SW 1271 (cell line): ENCODE measurements around the gene SELENOT.
"Not testable (repeated sequence)": the region's sequence is repeated elsewhere in the genome, so short reads cannot be mapped to it uniquely, and the experiment has no call there.

Experiments
- DNase-seq, 2 experiments: peaks; one replicate each; lab custom pipeline; 2025; lab: John Stamatoyannopoulos, UW

SELENOT gene

DNA sequence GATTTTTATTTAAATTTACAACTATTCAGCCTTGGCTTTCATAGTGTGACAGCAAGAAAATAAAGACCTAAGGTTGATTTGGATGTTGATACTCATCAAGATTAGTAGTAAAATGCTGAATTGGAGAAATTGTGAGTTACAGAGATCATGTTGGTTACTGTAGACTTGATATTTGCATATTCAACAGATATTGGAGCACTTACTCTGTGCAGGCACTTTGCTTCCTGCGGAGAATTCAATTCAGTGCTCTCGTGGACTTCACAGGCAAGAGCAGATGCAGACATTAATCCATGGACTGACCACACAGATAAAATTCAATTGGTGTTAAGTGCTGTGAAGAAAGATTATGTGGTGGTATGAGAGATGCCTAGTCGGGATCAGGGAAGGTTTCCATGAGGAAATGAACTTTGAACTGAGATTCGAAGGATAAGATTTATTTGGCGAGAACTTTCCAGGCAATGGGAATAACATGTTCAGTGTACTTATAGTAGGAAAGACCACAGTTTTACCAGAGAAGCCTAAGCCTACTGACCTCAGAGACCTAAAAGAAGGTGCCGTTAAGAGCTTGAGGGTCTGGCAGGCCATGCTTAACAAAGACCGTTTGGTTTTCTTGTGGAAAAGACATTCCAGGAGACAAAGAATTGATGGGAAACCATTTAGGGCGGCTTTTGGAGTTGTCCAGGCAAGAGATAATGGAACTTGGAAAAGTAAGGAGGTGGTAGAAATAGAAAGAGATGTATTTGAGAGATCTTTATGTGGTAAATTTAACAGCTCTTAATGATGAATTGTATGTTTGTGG lies 4.3 kb downstream of the SELENOT start:
- no peak for DNase-seq

DNA sequence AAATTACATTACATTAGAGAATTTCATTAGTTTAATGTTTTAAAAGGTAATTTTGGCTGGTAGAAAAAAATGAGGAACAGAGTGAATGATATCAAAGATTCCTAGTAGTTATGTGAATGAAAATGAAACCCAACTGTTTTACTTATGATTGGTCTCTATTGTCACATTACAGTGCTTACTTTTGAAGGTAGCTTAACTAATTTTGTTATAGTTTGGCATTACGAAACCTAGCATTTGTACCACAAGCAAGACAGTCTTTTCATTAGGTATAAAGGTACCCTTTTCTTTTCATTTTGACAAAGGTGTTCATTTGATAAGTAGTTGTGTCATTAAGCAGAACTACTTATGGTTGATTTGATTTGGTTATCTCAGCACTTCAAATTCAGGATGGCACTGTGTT lies 6.9 kb downstream of the SELENOT start:
- DNase-seq = no peak

DNA sequence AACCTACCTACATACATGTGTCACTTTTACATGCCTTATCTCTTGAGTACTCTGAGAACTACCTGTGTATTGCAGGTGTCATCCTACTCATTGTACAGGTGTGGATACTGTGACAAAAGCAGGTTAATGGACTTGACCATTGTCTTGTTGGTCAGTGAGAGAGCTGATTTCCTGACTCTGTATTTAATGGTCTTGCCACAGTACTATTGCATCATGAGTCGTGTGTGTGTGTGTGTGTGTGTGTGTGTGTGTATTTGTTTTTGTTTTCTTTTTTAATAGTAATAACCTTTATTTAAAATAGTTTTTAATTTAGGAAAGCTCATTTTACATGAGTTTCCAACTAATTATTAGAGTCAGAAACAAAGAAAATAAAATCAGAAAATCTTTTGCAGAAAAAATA lies 7.7 kb downstream of the SELENOT start:
- DNase-seq = no peak

DNA sequence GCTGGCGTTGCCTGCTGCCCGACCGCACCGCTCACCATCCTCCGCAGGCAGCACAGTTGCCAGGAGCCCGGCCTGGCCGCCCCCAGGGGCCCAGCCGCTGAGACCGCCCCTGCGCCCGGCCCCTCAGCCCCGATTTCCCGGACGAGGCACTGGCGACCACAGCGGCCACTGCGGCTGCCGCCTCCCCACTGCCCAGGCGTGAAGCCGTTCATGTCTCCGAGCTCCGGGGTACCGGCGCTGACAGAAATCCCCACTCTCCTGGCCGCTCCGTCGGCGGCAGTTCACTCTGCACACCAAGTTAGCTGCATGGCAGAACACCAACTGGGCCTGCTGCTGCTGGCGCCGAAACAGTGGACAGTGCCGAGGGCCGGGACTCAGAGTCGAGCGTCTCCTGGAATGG lies 8.5 kb downstream of the SELENOT start:
- no peak for DNase-seq

DNA sequence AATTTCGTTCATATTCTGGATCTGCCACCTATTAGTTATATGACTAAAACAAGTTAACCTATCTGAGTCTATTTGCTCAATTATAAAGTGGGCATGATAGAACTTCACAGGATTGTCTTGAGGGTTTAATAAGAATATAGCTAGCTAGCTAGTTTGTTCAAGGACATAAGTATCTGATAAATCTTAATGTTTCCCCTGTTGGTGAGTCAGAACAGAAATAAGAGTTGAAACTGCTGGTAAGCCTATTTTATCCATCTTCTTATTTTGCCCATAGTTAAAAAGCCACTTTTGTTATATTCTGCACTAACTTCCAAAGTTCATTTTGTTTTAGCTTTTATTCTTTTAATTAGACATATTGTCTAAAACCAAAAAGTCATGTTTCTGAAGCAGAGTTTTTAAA lies 9.4 kb downstream of the SELENOT start:
- no peak for DNase-seq

DNA sequence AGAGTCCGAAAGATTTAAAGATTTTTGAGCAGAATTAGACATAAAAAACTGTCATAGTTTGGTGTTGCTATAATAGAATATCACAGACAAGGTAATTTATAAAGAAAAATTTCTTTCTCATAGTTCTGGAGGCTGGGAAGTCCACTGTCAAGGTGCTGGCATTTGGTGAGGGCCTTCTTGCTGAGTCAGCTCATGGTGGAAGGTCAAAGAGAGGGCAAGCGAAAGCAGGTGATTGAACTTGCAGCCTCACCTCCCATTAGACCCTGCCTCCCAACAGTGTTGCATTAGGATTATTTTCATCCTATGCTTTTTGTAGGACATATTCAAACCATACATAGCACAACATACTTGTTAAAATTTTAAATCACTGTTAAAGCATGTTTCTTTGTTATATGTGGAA lies 9.9 kb downstream of the SELENOT start:
- no peak for DNase-seq

DNA sequence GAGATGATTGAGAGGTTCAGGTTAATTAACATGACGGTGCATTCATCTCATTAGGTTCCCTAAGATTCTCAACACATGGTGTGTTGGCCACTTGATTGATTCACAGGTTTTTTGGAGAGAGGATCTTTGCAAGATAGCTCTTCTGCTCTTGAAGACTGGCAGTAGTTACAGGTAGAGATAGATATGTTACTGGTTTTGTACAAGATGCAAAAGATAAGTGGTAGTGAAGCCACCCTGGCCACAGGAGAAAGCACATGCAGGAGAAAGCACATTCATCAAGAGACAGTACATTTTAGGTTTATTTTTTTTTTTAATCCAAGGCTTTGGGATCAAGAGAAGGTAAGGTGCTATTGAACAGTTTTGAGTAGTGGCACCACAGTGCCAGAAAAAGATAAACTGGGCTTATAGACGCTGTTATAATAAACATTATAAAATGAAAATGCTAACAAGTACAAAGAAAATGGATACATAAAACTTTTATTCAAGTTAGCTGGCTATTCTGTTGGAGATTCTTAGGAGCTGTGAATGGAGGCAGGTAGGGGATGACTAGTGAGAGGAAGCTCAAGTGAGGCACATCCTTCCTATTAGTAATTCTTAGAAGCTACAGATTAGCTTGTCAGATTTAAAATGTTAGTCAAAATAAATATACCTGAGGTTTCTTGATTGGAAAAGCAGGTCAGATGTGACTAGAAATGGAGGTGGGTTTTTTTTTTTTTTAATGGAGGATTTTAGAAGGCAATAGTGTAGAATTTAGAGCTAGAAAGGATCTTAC lies 10.8 kb downstream of the SELENOT start:
- DNase-seq = no peak

DNA sequence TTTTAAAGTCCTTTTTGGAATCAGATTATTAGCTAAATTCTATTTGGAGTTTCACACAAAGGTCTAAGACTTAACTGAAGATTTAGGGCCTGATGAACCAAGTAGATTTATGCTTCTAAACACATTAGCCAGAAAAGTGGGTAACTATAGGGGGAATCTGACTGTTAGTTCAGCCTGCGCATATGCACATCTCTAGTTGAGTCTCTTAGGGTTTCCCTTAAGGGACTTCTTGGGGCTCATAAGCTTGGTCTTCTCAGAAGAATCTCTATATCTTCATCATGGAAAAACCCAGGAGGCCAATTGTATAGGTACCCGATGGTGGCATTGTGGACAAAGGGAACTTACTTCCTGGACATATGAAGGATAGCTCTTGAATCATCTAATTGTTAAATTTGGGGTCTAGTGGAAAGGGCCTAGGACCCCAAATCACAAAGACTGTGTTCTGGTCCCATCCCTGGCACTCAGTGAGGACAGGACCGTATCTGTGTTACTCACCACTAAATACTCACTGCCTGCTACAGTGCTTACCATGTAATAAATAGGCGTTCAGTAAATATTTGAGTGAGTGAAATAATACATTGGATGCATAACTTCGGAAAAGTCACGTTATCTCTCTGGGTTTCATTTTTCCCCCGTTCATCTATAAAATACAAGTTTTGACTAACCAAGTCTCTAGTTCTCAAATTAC lies 17.0 kb downstream of the SELENOT start:
- no peak for DNase-seq

DNA sequence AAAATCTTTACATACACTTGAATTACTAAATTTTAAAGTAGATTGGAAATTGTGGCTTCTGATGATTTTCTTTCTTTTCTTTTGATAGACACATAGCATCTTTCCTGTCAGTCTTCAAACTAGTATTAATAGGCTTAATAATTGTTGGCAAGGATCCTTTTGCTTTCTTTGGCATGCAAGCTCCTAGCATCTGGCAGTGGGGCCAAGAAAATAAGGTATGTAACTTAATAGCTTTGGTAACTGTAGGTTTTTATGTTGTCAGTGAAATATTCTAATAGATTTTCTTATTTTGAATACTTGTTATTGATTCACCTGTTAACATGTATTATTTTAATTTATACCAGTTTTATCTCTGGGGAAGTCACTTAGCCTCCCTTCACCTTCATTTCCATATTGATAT lies 19.8 kb downstream of the SELENOT start:
- not testable (repeated sequence) for DNase-seq

DNA sequence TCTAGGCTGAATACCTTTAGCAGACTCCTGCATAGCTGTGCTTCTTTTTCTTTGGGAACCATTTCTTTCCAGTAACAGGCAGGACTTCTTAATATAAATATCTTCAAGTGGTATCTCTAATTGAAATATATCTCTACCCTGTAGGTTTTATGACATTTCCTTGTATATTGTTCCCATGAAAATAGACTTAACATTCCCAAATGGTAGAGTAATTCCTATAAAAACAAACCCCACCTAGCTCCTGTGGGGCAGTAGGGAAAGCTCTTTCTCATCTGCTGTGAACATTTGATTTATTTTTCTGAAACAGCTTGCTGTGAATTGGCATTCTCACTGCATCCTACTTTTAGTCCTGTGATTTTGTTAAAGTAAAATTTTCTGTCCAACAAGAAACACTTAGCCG lies 20.8 kb downstream of the SELENOT start:
- DNase-seq = no peak

DNA sequence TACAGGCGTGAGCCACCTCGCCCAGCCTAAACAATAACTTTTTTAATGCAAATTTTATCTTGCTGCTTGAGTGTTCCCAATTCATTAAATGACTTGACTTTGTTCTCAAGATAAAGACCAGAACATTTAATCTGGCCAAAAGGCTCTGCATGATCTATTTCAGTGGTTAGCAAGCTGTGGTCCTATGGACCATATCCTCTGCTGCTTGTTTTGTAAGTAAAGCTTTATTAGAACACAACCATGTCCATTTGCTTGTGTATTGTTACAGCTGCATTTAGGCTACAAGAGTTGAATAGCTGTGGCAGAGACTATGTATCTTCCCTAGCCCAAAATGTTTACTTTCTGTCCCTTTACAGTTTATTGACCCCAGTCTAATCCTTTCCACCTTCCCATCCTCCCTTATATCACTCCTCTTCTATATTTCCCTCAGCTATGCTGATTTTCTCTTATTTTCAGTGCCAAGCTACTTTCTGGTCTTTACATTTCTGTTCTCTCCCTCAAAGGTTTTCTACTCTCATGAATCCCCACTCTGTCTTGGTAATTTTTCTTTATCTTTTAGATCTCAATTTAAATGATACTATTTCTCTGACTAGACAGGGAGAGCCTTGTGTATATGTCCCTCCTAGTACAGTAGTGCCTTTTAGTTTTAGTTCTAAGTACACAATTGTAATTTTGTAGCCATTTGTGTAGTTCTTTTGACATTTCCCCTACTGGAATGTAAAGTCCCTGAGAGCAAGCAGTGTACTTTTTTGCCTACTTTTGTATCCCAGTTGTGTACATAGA lies 23.2 kb downstream of the SELENOT start:
- DNase-seq = no peak

DNA sequence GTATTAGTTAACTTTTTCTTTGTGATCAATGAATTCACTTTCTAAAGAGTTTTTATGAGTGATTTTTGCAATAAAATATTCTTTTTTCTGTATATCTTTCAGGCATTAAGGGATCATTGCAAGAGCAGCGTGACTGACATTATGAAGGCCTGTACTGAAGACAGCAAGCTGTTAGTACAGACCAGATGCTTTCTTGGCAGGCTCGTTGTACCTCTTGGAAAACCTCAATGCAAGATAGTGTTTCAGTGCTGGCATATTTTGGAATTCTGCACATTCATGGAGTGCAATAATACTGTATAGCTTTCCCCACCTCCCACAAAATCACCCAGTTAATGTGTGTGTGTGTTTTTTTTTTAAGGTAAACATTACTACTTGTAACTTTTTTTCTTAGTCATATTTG lies 24.4 kb downstream of the SELENOT start:
- DNase-seq = no peak

DNA sequence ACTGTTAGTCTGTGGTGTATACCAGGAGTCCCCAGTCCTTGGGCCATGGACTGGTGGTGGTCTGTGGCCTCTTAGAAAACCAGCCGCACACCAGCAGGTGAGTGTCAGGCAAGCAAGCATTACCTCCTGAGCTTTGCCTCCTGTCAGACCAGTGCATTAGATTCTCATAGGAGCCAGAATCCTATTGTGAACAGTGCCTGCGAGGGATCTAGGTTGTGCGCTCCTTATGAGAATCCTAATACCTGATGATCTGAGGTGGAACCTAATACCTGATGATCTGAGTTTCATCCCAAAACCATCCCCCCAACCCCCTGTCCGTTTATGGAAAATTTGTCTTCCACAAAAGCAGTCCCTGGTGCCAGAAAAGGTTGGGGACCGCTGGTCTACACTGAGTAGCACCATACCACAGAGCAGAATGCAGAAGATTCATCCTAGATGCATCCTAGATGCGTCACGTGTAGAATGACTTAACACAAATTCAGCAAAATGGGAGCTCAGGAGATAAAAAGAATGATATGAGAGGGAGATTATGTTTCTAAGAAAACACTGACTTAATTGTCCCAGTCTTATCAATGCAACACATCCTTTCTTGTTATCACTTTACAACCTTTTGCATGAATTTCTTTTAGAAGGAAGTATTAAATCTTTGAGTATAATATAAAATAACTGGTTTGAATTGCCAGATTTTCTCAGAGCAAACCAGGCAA lies 28.5 kb downstream of the SELENOT start:
- no peak for DNase-seq

DNA sequence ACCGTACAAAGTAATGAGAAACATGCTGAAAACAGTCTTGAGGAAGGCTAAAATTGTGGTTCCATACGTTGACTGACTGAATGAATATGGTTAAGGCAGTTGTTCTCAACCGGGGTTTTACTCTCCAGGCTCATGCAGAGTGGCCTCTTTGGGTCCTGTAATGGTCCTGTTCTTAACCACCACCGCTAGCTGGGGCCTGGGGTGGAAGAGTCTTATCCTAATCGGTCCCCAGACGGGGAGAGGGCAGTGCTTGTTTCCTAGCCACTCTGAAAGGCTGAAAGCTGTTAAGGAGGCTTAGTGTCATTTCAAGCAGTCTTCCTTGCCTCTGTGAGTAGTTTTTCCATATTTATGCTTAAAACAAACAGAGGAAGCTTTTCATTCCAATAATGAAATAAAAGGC lies 32.0 kb downstream of the SELENOT start:
- no peak for DNase-seq

DNA sequence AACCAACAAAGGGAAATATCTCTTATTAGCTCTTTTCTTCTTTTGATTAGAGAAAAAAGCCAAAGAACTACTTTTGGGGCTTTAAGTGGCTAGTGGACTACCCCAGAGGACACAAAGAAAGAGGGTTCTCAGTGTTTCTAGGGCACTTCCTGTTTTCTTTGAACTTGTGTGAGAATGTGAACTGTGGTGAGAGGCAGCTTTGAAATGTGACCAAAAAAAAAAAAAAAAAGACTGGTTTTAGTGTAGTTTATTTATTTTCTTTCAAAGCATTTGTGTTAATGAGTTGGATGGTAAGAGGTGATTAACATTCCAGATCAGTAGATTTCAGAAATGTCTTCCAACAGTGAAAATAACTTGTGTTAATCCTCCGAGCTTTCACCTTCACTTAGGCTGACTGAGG lies 32.4 kb downstream of the SELENOT start:
- DNase-seq = no peak

DNA sequence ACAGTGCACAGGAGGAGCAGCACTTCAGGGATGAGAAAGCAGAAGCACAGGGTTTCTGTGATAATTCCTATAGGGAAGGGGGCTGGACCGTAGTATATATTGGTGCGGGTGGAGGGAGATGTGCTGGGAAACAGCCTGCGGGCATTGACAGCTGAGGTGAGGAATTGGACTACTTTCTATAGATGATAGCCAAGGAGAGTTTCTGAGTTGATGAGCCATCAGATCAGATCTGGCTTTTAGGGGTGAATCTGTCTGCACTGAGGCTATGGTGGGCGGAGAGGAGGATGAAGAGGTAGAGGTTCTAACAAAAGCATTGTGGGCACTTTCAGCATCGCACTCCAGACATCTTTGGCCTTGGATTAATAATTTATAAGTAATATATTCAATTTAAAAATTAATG lies 33.1 kb downstream of the SELENOT start:
- DNase-seq = no peak

DNA sequence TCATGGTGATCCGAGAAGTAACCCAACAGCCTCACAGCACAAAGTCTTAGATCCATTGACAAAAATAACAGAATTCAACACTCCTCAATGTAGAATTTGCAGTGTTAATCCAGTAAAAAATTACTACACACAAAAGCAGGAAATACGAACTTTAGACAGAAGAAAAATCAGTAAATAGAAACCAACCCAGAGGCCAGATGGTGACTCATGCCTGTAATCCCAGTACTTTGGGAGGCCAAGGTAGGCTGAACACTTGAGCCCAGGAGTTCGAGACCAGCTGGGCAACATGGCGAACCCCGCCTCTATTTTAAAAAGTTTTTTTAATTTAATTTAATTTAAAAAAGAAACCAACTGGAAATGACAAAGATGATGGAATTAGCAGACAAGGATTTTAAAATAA lies 36.1 kb downstream of the SELENOT start:
- DNase-seq = no peak

DNA sequence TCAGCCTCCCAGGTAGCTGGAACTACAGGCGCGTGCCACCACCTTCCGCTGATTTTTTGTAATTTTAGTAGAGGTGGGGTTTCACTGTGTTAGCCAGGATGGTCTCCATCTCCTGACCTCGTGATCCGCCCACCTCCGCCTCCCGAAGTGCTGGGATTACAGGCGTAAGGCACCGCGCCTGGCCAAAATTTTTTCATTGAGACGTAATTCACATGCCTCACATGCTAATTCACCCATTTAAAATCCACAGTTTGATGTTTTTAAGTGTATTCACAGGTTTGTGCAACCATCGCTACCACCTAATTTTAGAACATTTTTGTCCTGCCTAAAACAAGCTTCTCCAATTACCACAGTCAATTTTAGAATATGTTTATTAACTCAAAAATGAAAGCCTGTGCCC lies 37.1 kb downstream of the SELENOT start:
- DNase-seq = no peak

DNA sequence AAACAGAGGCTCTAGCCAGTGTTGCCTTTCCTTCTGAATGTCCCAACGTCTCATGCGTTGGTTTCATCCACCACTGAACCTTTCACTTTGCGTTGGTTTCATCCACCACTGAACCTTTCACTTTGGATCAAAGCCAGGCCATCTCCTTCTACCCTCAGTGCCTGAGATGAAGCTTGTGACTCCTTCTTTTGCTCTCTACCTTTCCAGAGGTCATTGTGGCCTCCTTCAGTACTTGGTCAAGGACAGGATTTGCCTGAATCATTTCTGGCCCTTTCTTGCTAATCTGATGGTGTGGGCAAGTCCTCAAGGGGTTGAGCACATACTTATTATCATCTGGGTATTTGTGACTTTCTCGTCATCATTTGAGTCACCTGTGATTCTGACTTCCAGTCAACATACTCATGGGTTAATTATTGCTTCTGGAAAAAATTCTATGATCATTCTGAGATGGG lies 50.0 kb downstream of the SELENOT start:
- DNase-seq = no peak

DNA sequence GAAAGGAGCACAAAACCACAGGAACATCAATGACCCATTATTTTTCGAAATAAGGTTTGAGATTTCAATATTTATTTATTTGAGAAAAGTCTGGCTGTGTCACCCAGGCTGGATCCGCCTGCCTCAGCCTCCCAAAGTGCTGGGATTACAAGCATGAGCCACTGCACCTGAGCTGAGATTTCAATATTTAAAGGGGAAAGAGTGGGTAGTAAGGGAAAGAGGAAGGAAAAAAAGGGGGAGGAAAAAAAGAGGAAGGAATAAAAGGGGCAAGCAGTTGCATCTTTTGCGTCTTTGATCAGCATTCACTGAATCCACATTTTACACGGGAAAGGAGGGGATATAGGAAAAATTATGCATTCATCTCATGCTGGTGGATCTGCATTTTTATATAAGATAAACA lies 53.2 kb downstream of the SELENOT start:
- no peak for DNase-seq

DNA sequence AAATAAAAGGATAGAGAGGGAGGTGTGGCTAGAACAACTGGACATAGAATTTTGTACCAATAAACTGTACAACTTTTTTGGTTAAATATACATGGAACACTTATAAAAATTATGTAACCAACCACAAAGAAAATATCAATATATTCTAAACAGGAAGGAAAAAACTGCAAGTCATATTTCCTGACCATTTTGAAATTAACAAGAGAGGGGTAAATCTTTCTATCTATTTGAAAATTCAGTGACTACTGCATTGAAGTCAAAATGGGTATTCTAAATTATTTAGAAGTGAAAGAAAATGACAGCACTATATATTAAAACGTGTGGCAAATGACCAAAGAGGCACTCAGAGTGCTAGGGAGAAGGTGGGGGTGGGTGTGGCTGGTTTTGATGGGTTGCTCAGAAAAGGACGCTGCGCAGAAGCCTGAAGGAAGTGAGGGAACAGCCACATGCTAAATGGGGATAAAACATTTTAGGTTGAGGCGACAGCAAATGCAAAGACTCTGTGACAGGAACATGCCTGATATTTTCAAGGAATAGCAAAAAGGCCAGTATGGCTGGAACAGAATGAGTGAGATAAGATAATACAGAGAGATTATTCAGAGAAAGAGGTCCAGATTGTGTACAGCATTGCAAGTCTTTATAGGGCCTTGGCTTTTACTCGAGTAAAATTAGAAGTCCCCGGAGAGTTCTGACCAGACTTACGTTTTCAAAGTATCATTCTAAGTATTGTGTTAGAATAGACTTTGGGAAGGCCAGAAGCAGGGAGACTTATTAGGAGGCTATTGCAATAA lies 59.5 kb downstream of the SELENOT start:
- no peak for DNase-seq
